GM18508 (cell line): ENCODE measurements around the gene ACOT11.

Source experiments
- ATAC-seq: cut with Tn5 transposase; IDR thresholded peaks from one replicate; pipeline ENCODE4 v1.9.1; 2021; ENCODE audit warnings: moderate number of reproducible peaks; ENCODE audit not compliant: insufficient read depth, unreplicated experiment

The ACOT11 gene

GRCh38 chr1:54640863-54641836 is 93.1 kb downstream of the ACOT11 start, which contains the start of gene MROH7:
TSS of gene MROH7 (plus strand) at chr1:54641786. CDS start at chr1:54652927, 11,141 bp downstream.
- no peak for ATAC-seq

- ATAC-seq: no peak
These were observed 95.7 kb downstream of the ACOT11 start for GRCh38 chr1:54643736-54644135.

GRCh38 chr1:54645806-54646676 is 98.0 kb downstream of the ACOT11 start:
- ATAC-seq: no peak

GRCh38 chr1:54649130-54649898 is 101.3 kb downstream of the ACOT11 start:
- ATAC-seq: no peak

- no peak for ATAC-seq
These were observed 101.9 kb downstream of the ACOT11 start for GRCh38 chr1:54649921-54650320.

- no peak for ATAC-seq
These were observed 102.4 kb downstream of the ACOT11 start for GRCh38 chr1:54650417-54650816.

GRCh38 chr1:54651608-54652007 is 103.6 kb downstream of the ACOT11 start:
- no peak for ATAC-seq

GRCh38 chr1:54652168-54652567 is 104.1 kb downstream of the ACOT11 start:
- no peak for ATAC-seq

- ATAC-seq: no peak
These were observed 105.0 kb downstream of the ACOT11 start for GRCh38 chr1:54653036-54653435.

GRCh38 chr1:54658164-54658913 is 110.3 kb downstream of the ACOT11 start:
- no peak for ATAC-seq
